HG03095 (cell line): ENCODE data around the gene ABCD1.

Source experiments
- ATAC-seq: cut with Tn5 transposase; IDR thresholded peaks from one replicate; pipeline ENCODE4 v1.9.1; 2021; ENCODE audit warnings: moderate library complexity; ENCODE audit not compliant: unreplicated experiment

ABCD1 gene

DNA sequence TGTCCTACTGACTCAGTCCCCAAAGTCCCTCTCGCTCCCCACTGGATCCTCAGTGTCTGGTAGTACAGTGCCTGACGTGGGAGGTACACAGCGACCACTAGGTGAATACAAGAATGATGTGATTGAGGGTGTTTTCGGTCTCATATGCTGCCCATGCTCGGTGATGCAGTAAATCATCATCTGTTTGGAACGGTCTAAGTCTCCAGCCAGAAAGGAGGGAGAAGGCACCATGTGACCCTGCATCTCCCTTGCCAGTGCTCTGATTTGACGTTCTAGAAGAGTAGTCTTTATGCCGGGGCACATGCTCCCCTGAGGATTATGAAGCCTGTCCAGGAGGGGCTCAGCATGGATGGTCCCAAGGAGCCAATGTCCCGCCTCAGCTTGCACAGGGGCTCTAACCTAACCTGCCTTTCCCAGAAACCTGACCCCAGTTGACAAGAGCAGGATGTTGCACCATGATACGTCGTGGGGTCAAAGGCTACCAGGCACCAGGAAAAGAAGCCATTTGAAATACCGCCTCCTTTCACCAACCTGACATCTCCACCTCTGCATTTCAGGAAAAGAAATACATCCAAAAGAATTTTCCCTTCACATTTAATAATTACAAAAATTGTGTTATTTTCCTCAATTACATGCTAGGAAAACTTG is 25.6 kb downstream of the ABCD1 start:
- no peak for ATAC-seq

- no peak for ATAC-seq
Observed at GRCh38 chrX:153755136-153755535, 30.5 kb downstream of the ABCD1 start.

DNA sequence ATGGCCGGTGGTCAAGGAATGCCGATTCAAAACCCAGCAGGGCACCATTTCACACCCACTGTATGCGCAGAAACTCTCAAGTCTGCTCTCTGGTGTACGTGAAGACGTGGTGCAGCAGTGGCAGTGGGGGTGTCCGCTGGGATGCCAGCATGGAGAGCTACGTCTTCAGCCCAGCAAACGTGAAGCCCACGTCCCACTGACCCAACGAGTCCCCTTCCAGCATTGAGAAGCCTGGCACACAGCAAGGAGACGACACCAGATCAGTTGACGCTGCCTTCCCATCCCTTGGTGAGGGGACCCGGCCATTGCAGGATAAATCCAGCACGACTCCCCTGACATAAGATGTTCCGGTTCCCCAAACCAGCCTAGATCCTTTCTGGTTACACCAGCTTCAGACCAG is 37.2 kb downstream of the ABCD1 start:
- ATAC-seq: no peak

GRCh38 chrX:153762626-153763173 is 38.0 kb downstream of the ABCD1 start:
- ATAC-seq: no peak

- no peak for ATAC-seq
Observed at GRCh38 chrX:153763298-153763932, 38.8 kb downstream of the ABCD1 start.

GRCh38 chrX:153763989-153764755 is 39.5 kb downstream of the ABCD1 start, which contains the start of gene PLXNB3:
Gene PLXNB3 (plus strand): TSS chrX:153764249. CDS start chrX:153765536, 1,287 bp downstream.
- no peak for ATAC-seq

- ATAC-seq: no peak
Observed at GRCh38 chrX:153764786-153765137, 40.1 kb downstream of the ABCD1 start.

GRCh38 chrX:153765138-153766079 is 40.8 kb downstream of the ABCD1 start:
- no peak for ATAC-seq

DNA sequence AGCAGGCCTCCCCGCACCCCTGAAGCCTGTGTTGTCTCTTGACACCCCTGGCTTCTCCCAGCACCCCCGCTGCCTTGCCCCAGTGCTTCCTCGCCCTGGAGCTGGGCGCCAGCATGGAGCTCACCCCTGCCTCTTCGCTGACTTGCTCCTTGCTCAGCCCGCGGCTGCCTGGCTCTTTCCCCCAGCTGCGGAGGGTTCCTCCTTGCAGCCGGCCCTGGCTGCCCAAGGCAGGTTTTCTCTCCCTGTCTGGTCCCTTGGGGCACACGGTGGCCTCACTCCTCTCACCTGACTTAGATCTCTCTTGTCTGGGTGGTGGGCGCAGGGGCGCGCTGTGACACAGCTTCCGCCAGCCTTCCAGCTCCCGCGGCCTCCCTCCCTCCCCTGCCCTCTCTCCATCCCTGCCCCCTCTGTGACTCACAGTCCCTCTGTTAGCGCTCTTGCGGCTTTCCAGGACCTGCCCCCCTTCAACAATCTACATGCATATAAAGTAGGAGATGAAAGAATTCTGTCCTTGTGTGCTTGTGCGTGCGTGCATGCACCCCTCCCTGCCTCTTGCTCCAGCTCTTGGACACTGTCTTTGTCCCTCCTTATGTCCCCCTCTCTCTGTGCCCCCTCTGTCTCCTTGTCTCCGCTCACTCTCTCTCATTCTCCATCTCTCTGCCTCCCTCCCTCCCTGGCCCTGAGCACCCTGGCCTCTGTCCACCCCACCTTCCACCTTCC is 41.6 kb downstream of the ABCD1 start:
- no peak for ATAC-seq

DNA sequence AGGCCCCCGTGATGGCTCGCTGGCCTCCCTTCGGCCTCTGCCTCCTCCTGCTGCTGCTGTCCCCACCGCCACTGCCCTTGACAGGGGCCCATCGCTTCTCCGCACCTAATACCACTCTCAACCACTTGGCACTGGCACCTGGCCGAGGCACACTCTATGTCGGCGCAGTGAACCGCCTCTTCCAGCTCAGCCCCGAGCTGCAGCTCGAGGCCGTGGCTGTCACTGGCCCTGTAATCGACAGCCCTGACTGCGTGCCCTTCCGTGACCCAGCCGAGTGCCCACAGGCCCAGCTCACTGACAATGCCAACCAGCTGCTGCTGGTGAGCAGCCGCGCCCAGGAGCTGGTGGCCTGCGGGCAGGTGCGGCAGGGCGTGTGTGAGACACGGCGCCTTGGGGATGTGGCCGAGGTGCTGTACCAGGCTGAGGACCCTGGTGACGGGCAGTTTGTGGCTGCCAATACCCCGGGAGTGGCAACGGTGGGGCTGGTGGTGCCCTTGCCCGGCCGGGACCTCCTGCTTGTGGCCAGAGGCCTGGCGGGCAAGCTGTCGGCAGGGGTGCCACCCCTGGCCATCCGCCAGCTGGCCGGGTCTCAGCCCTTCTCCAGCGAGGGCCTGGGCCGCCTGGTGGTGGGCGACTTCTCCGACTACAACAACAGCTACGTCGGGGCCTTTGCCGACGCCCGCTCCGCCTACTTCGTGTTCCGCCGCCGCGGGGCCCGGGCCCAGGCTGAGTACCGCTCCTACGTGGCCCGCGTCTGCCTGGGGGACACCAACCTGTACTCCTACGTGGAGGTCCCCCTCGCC is 42.4 kb downstream of the ABCD1 start:
- no peak for ATAC-seq

- ATAC-seq: no peak
Observed at GRCh38 chrX:153767674-153768055, 43.0 kb downstream of the ABCD1 start.

GRCh38 chrX:153768311-153769157 is 43.9 kb downstream of the ABCD1 start:
- no peak for ATAC-seq

DNA sequence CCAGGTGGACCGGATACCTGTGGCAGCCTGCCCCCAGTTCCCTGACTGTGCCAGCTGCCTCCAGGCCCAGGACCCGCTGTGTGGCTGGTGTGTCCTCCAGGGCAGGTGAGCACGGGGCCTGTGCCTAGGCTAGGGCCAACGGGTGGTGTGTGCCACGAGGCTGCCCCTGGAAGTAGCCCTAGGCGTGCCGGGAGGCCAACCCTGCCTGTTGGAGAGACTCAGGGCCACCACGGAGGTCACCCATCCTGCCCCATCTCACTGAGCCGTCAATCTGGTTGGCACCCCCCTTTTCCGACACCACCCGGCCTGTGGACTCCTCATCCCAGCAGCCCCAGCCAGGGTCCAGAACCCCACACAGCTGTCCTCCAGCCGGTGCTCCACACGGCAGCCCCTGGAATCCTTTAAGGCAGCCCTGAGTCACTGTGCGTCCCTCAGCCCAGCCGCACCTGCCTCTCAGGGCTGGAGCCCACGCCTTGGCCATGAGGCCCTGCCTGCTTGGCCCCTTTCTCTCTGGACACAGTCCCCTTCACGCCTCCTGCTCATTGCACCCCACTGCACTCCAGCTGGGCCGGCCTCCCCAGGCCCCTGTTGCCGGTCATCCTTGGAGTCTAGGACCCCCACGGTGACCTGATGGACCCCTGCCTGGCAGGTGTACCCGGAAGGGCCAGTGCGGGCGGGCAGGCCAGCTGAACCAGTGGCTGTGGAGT is 44.7 kb downstream of the ABCD1 start:
- no peak for ATAC-seq

- no peak for ATAC-seq
Observed at GRCh38 chrX:153769865-153770600, 45.4 kb downstream of the ABCD1 start.

DNA sequence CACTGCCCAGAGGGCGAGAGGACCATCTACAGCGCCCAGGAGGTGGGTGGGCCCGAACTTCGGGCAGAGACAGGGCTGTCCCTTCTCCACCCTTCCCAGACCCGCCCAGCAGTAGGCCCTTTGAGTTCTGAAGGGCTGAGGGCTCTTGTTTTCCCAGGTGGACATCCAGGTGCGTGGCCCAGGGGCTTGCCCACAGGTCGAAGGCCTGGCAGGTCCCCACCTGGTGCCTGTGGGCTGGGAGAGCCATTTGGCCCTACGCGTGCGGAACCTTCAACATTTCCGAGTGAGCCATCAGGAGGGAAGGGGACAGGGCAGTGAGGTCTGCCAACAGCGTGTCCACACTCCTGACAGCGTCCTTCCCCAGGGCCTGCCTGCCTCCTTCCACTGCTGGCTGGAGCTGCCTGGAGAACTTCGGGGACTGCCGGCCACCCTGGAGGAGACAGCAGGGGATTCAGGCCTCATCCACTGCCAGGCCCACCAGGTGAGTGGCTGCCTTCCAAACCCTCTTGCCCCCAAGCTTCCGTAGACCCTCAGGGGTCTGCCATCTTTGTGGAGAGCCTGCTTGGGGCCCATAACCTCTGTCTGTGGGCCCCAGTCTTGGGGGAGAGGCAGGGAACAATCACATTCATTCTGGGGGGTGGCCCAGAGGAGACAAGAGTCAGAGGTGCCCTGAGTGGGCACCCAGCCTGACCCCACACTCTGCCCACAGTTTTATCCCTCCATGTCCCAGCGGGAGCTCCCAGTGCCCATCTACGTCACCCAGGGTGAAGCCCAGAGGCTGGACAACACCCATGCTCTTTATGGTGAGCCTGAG is 46.2 kb downstream of the ABCD1 start:
- no peak for ATAC-seq
